GM18868 (cell line): Measurements from ENCODE around the gene ATXN7L1.

ENCODE experiments used
- ATAC-seq: cut with Tn5 transposase; IDR thresholded peaks from one replicate; pipeline ENCODE4 v1.9.1; 2021; ENCODE audit warnings: mild to moderate bottlenecking, moderate library complexity; ENCODE audit not compliant: unreplicated experiment

The ATXN7L1 gene

GRCh38 chr7:105830405-105831301 is 45.7 kb downstream of the ATXN7L1 start:
- no peak for ATAC-seq

DNA sequence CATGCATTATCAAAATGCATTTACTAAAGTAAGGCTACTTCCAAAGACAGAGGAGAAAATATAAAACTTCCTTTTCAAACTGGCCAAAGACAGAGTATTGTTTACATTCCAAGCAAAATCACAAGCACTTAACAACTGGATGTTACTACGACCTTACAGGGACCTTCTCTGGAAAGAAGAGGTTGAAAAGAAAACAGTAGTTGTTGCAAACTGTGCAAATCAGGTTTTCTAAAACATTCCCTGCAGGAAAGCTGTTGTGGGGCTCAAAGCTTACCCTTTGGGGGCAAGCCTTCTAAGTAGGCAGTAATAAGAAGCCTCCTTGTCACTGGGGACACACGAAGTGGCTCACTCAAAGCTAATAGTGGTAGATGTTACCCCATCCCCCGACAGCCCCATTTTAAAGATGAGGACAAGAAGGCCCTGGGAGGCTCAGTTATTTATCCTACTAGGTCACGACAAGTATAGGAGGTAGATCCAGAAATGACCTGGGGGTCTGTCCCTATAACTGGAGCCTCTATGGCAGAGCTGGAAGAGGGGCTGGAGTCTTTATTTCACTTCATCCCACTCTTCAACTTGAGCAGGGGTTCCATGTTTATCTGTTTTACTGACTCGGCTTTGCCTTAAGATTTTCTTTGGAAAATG is 46.6 kb downstream of the ATXN7L1 start:
- no peak for ATAC-seq

DNA sequence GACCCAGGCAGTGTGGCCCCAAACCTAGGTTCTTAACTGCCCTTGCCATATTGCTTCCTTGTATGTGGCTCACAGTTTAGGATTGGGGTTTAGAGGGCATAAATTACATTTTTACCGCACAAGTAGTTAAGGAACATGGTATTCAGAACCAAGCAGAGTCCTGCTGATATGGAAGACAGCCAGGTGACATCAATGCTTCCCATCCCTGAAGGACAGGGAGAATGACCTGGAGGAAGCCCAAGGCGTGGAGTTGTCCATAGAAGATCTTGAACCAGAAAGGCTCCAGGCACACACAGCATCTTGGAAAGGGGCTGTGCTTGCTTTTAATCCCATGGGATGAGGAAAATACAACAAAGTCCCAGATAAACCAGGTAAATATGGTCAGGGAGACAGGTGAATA is 48.3 kb downstream of the ATXN7L1 start:
- ATAC-seq, result no peak

DNA sequence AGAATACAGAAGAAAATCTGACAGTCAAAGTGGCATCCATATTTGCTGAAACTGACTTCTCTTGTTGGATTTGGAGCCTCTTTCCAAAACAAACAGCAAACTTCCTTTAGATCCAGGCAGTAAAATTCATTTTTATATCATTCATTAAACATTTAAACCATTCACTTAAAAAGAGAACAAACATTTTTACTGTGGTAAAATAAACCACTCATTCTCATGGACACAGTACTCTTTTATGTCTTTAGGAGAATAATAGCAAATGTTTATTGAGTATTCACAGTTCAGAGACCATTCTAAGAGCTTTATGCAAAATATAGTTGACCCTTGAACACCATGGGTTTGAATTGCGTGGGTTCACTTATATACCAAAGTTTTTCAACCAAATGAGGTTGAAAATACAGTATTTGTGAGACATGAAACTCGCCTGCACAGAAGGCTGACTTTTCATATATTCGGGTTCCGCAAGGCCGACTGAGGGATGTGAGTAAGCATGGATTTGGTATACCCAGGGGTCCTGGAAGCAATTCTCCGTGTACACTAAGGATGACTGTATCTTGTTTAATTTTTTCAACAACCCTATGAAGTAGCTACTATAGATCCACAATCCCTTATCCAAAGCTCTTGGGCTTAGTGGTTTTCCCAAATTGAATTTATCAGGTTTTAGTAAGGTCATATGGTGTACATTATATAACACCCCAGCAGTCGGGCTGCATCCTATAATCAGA is 49.1 kb downstream of the ATXN7L1 start:
- ATAC-seq, result no peak

GRCh38 chr7:105826143-105826542 is 50.3 kb downstream of the ATXN7L1 start:
- no peak for ATAC-seq

DNA sequence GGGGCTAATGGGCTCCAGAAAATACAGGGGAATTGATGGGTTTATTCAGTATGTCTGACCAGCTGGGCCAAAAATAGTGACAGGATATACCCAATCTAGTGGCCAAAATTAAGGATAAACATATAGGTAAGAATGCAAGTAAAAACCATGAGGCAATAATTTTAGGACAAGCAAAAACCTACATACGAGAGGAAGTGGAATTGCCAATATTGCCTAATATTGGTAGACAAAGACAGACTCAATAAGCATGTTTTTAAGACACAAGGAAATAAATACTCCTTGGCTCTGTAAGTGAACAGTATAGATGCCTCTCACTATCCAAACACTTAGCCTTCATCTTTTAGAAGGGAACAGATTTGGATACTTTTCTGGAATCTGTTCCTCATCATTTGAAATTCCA is 51.0 kb downstream of the ATXN7L1 start:
- ATAC-seq, result no peak

GRCh38 chr7:105822806-105823205 is 53.6 kb downstream of the ATXN7L1 start:
- ATAC-seq, result no peak

- no peak for ATAC-seq
These were observed 54.9 kb downstream of the ATXN7L1 start for GRCh38 chr7:105821527-105821926.

- ATAC-seq, result no peak
These were observed 55.9 kb downstream of the ATXN7L1 start for GRCh38 chr7:105820363-105821066.

DNA sequence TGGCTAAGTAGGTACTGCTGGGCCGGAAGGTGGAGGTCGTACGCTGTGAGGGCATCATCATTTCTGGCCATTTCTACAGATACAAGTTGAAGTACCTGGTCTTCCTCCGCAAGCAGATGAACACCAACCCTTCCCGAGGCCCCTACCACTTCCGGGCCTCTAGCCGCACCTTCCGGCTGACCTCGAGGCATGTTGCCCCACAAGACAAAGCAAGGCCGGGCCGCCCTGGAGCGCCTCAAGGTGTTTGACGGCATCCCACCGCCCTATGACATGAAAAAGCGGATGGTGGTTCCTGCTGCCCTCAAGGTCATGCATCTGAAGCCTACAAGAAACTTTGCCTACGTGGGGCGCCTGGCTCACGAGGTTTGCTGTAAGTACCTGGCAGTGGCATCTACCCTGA is 56.8 kb downstream of the ATXN7L1 start:
- ATAC-seq, result no peak

- no peak for ATAC-seq
These were observed 59.3 kb downstream of the ATXN7L1 start for GRCh38 chr7:105816954-105817615.

DNA sequence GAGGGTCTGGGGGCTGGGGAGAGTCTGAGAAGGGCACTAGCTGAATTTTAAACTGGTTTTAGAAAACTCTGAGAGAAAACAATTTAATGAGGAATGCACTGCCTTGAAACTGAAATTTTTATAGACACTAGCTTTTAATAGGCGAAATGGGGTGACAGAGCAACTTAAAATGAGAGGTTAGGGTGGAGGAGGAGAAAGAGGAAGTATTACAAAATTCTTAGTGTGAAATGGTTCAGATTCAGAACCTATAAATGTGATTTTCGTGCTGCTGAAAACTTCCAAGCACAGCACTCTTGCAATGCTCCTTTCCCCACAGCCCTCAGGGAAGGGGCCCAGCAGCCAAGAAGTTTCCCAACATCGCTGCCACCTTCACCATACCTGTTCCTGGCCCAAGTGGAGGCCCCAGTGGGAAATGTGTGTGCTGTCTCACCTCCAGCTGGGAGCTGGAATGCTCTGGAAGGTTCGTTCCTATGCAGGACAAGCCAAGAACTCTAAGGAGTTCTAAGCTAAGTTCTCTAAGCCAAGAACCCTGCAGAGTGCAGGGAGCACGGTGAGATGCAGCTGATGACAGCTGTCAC is 60.0 kb downstream of the ATXN7L1 start:
- no peak for ATAC-seq

- no peak for ATAC-seq
These were observed 60.8 kb downstream of the ATXN7L1 start for GRCh38 chr7:105815576-105815975.

- ATAC-seq, result no peak
These were observed 61.9 kb downstream of the ATXN7L1 start for GRCh38 chr7:105814481-105814880.

- no peak for ATAC-seq
These were observed 65.1 kb downstream of the ATXN7L1 start for GRCh38 chr7:105811189-105811847.

DNA sequence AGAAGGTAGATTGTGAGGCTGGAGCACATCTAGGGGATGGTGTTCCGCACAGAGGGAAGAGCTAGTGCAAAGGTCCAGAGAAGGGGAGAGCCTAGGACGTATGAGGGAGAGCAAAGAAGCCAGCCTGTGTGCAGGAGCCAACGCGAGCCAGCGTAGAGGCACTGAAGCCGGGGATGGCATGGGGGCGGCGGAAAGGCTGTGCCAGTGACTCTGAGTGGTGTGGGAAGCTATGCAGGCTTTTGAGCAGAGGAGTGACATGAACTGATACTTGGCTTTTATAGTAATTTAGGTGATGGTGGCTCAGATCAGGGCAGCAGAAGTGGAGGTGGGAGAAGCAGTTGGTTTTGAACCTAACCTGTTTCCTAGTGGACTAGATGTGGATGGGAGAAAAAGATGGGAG is 65.8 kb downstream of the ATXN7L1 start:
- no peak for ATAC-seq

GRCh38 chr7:105808703-105809590 is 67.5 kb downstream of the ATXN7L1 start:
- ATAC-seq, result peak; percentile 96

DNA sequence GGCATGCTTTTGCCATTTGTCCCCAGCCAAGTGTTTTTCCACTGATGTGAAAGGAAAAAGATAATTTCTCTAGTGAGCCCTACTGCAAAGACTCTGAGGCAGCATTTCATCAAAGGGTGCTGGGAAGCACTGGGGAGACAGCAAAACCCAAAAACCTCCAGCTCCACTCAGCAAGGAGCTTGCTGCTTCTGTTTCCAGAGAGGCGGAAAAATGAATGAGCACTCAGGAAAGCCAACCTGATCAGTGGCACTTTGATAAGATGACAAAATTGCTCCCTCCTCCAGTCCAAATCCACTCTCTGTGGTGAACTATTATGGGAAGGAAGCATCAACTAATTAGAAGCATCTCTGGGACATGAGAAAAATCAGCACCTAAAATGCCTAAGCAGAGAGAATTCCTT is 68.2 kb downstream of the ATXN7L1 start:
- ATAC-seq, result no peak

DNA sequence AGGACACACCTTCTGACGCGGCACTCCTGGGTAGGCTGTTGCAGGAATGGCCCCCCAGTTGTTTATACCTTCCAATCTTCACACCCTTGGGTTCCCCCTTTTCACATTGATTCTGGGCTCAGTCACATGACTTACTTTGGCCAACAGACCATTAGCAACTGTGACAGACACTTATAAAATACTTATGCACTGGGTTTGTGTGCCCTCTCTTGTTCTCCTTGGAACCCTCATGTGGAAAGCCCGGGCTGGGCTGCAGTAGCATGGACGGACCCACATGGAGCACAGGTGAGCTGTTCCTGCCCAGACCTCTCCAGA is 69.0 kb downstream of the ATXN7L1 start:
- ATAC-seq, result no peak
